GM12878 (cell line): ENCODE measurements around the gene ALG12. TPM values are rescaled to one million over a fixed set of nuclear protein-coding genes. Genes with fewer than 3 reads are reported as not detected.
A peak's percentile ranks its signal among the peaks of the same experiment; 100 is the strongest.

Source experiments
- ATF3 ChIP-seq: IDR thresholded peaks from 2 replicates; pipeline ENCODE4 v1.6.1; 2011; ENCODE audit warnings: low read depth, mild to moderate bottlenecking, low read length, moderate library complexity, borderline replicate concordance; ENCODE audit errors: extremely low read depth
- GATAD2B ChIP-seq: fragments of 450-650 bp; conservative IDR thresholded peaks from 2 replicates; pipeline ENCODE4 v1.6.1; 2017; ENCODE audit warnings: low read depth, mild to moderate bottlenecking, moderate library complexity
- MTA3 ChIP-seq: IDR thresholded peaks from 2 replicates; pipeline ENCODE4 v1.6.1; 2012; ENCODE audit warnings: low read length, inconsistent platforms, borderline replicate concordance
- NFXL1 ChIP-seq: fragments of 450-650 bp; IDR thresholded peaks from 2 replicates; pipeline ENCODE4 v1.6.1; 2017; ENCODE audit warnings: antibody characterized with exemption, mild to moderate bottlenecking, borderline replicate concordance
- NKRF ChIP-seq: fragments of 450-650 bp; conservative IDR thresholded peaks from 2 replicates; pipeline ENCODE4 v1.6.1; 2017; ENCODE audit warnings: mild to moderate bottlenecking, moderate library complexity
- PRDM15 ChIP-seq: fragments of 450-650 bp; formaldehyde crosslinking; IDR thresholded peaks from 2 replicates; pipeline ENCODE4 v1.4.0; 2020; ENCODE audit warnings: mild to moderate bottlenecking, moderate library complexity
- RAD21 ChIP-seq: IDR thresholded peaks from 2 replicates; pipeline ENCODE4 v1.6.1; 2011; ENCODE audit warnings: mild to moderate bottlenecking, low read depth, low read length, moderate library complexity; ENCODE audit not compliant: insufficient read depth
- RCOR1 ChIP-seq: conservative IDR thresholded peaks from 2 replicates; pipeline ENCODE4 v1.6.1; 2012; ENCODE audit warnings: low read depth, low read length, improper control_type of control experiment
- TBL1XR1 ChIP-seq: IDR thresholded peaks from 2 replicates; pipeline ENCODE4 v1.6.1; 2012; ENCODE audit warnings: low read depth, low read length, improper control_type of control experiment
- ZNF207 ChIP-seq: fragments of 450-650 bp; IDR thresholded peaks from 2 replicates; pipeline ENCODE4 v1.6.1; 2014; ENCODE audit warnings: antibody characterized with exemption, mild to moderate bottlenecking, borderline replicate concordance
- ZSCAN29 ChIP-seq: fragments of 450-650 bp; IDR thresholded peaks from 2 replicates; pipeline ENCODE4 v1.6.1; 2017; ENCODE audit warnings: mild to moderate bottlenecking, moderate library complexity
- polyA plus RNA-seq, 11 experiments: library from polyadenylated mRNA; depleted of rRNA in 4 of 11; unstranded in 6 of 11; stranded (reverse) in 5 of 11; fragments of >200 nt; fragmentation: Nextera tagmentation in 4 of 11; fragmentation: Illumina TruSeq in 1 of 11; extraction: Ambion mirVana in 4 of 11; extraction: Trizol in 1 of 11; gene quantifications; 1 replicate in 1 of 11; 2 replicates in 10 of 11; pipeline versions ENCODE4 v1.2.1 to v1.2.3, GENCODE V29; 2011 to 2016; ENCODE audit warnings: inconsistent platforms in 2 of 11, missing spikeins in 2 of 11, low read depth in 1 of 11
- total RNA-seq, 4 experiments: library from RNA; depleted of rRNA in 3 of 4; stranded (reverse); fragments of >200 nt in 3 of 4; fragmentation: Illumina TruSeq in 1 of 4; extraction: Trizol in 1 of 4; gene quantifications; 2 replicates each; pipeline versions ENCODE4 v1.2.1 to v1.2.3, GENCODE V29; 2013 to 2021
- TF ChIP-seq, protein P1 (sequence below): IDR thresholded peaks from 2 replicates; pipeline ENCODE4 v1.6.1; 2012; ENCODE audit warnings: mild to moderate bottlenecking, low read depth, low read length
- TF ChIP-seq, protein P2 (sequence below): fragments of 450-650 bp; IDR thresholded peaks from 2 replicates; pipeline ENCODE4 v1.6.1; 2017; ENCODE audit warnings: mild to moderate bottlenecking, moderate library complexity
- TF ChIP-seq, protein P3 (sequence below): IDR thresholded peaks from 2 replicates; pipeline ENCODE4 v1.6.1; 2011; ENCODE audit warnings: low read depth, low read length, improper control_type of control experiment, borderline replicate concordance

The ALG12 gene
- total and polyA plus RNA-seq, 10 of the 15 experiments (the other 5 are each of a cell fraction or from before 2014, with no cell fraction given) = 0.22 to 23.4 (median 6.6) TPM

DNA sequence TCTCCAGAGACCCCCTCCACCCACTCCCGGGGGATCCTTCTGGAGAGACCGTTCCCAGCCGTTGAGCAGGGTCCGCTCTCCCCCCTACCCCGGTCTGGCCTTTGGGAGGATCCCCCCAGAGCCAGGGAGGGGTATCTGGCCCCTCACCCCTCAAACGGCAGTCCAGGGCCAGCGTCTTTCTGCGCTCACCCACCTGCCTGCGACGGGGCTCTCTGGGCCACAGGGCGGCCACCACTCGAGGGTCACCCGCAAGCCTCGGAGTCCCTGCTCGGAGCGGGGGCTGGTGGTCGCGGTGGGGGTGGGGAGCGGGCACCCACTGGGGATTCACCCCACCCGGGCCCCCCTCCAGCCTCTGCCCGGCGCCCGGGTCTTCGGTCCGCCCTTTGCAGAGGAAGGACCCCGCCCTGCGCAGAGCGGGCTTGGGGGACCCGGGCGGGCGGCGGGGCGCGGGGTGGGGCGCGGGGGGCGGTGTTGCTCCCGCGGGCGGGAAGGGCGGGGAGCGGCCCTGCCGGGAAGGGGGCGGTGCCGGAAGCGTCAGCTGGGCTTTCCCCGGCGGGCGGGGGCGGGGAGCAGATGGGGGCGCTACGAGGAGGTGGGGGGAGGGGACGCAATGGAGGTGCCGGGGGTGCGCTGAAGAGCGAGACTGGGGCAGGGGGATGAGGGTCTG lies 16.8 kb upstream of the ALG12 start (continued):
- TF ChIP-seq ATF3 (no peak), PRDM15 (CRISPR knock-in tag) (no peak), TBL1XR1 (no peak), GATAD2B (peak; percentile 59), RAD21 (no peak), RCOR1 (no peak), ZNF207 (no peak), NFXL1 (no peak), MTA3 (no peak), NKRF (no peak), ZSCAN29 (no peak)
- TF ChIP-seq, protein P1, sequence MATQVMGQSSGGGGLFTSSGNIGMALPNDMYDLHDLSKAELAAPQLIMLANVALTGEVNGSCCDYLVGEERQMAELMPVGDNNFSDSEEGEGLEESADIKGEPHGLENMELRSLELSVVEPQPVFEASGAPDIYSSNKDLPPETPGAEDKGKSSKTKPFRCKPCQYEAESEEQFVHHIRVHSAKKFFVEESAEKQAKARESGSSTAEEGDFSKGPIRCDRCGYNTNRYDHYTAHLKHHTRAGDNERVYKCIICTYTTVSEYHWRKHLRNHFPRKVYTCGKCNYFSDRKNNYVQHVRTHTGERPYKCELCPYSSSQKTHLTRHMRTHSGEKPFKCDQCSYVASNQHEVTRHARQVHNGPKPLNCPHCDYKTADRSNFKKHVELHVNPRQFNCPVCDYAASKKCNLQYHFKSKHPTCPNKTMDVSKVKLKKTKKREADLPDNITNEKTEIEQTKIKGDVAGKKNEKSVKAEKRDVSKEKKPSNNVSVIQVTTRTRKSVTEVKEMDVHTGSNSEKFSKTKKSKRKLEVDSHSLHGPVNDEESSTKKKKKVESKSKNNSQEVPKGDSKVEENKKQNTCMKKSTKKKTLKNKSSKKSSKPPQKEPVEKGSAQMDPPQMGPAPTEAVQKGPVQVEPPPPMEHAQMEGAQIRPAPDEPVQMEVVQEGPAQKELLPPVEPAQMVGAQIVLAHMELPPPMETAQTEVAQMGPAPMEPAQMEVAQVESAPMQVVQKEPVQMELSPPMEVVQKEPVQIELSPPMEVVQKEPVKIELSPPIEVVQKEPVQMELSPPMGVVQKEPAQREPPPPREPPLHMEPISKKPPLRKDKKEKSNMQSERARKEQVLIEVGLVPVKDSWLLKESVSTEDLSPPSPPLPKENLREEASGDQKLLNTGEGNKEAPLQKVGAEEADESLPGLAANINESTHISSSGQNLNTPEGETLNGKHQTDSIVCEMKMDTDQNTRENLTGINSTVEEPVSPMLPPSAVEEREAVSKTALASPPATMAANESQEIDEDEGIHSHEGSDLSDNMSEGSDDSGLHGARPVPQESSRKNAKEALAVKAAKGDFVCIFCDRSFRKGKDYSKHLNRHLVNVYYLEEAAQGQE = no peak
- TF ChIP-seq, protein P2, sequence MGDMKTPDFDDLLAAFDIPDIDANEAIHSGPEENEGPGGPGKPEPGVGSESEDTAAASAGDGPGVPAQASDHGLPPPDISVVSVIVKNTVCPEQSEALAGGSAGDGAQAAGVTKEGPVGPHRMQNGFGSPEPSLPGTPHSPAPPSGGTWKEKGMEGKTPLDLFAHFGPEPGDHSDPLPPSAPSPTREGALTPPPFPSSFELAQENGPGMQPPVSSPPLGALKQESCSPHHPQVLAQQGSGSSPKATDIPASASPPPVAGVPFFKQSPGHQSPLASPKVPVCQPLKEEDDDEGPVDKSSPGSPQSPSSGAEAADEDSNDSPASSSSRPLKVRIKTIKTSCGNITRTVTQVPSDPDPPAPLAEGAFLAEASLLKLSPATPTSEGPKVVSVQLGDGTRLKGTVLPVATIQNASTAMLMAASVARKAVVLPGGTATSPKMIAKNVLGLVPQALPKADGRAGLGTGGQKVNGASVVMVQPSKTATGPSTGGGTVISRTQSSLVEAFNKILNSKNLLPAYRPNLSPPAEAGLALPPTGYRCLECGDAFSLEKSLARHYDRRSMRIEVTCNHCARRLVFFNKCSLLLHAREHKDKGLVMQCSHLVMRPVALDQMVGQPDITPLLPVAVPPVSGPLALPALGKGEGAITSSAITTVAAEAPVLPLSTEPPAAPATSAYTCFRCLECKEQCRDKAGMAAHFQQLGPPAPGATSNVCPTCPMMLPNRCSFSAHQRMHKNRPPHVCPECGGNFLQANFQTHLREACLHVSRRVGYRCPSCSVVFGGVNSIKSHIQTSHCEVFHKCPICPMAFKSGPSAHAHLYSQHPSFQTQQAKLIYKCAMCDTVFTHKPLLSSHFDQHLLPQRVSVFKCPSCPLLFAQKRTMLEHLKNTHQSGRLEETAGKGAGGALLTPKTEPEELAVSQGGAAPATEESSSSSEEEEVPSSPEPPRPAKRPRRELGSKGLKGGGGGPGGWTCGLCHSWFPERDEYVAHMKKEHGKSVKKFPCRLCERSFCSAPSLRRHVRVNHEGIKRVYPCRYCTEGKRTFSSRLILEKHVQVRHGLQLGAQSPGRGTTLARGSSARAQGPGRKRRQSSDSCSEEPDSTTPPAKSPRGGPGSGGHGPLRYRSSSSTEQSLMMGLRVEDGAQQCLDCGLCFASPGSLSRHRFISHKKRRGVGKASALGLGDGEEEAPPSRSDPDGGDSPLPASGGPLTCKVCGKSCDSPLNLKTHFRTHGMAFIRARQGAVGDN = no peak
- TF ChIP-seq, protein P3, sequence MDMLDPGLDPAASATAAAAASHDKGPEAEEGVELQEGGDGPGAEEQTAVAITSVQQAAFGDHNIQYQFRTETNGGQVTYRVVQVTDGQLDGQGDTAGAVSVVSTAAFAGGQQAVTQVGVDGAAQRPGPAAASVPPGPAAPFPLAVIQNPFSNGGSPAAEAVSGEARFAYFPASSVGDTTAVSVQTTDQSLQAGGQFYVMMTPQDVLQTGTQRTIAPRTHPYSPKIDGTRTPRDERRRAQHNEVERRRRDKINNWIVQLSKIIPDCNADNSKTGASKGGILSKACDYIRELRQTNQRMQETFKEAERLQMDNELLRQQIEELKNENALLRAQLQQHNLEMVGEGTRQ = no peak
